C4-2B (cell line): Measurements from ENCODE around the gene LTBR.

Source experiments
- ZFX ChIP-seq: fragments of 450-650 bp; IDR thresholded peaks from 2 replicates; pipeline ENCODE4 v1.6.1; 2017
- TF ChIP-seq, protein P1 (sequence below): fragments of 450-650 bp; conservative IDR thresholded peaks from 2 replicates; pipeline ENCODE4 v1.5.1; 2017; ENCODE audit warnings: mild to moderate bottlenecking

DNA sequence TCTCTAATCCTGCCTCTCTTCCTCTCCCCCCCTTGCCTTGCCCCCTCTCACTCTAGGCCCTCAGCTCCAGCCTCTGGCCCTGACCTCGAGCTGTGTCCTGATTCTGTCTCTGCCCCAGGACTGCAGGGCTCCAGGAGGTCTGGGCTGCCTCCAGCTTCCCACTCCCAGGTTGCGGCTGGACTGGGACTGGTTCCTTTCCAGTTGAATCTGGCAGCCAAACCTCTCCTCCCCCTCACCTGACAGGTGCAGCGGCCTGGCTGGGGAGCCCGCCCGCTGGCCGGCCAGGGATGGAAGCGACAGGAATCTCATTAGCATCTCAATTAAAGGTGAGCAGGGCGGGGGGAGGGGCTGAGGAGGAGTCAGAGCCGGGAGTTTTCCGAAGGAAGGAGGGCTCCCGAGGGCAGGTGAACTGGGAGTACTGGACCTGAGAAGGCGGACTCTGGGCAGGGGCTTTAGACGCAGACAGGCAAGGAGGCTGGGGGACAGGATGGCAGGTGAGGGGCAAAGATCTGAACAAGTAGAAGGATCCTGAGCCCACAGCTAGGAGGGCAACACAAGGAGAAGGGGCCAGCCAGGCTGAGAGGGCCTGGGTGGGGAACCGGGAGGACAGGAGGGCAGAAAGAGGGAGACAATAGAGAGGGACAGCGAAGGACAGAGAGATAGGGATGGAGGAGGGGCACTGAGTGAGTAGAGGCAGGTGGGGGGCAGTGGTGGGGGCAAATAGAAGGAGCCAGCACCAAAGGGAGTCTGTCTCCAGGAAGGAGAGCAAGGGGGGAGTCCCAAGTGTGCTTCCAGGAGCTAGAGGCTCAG is 8.5 kb upstream of the LTBR start, which contains the start of gene SCNN1A:
- TF ChIP-seq, protein P1, sequence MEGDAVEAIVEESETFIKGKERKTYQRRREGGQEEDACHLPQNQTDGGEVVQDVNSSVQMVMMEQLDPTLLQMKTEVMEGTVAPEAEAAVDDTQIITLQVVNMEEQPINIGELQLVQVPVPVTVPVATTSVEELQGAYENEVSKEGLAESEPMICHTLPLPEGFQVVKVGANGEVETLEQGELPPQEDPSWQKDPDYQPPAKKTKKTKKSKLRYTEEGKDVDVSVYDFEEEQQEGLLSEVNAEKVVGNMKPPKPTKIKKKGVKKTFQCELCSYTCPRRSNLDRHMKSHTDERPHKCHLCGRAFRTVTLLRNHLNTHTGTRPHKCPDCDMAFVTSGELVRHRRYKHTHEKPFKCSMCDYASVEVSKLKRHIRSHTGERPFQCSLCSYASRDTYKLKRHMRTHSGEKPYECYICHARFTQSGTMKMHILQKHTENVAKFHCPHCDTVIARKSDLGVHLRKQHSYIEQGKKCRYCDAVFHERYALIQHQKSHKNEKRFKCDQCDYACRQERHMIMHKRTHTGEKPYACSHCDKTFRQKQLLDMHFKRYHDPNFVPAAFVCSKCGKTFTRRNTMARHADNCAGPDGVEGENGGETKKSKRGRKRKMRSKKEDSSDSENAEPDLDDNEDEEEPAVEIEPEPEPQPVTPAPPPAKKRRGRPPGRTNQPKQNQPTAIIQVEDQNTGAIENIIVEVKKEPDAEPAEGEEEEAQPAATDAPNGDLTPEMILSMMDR, result no peak
- TF ChIP-seq ZFX, result no peak
